VCaP (cell line): Measurements from ENCODE around the gene PRDM9.
A peak's percentile ranks its signal among the peaks of the same experiment; 100 is the strongest.
"Not testable (repeated sequence)": the region's sequence is repeated elsewhere in the genome, so short reads cannot be mapped to it uniquely, and the experiment has no call there.

Source experiments
- H3K27ac ChIP-seq: fragments of 450-650 bp; 2 replicates; pipeline ENCODE4 v1.5.1; 2017
- TF ChIP-seq, protein P1 (sequence below): fragments of 450-650 bp; conservative IDR thresholded peaks from 2 replicates; pipeline ENCODE4 v1.5.1; 2017; ENCODE audit warnings: mild to moderate bottlenecking, moderate library complexity

The PRDM9 gene

DNA sequence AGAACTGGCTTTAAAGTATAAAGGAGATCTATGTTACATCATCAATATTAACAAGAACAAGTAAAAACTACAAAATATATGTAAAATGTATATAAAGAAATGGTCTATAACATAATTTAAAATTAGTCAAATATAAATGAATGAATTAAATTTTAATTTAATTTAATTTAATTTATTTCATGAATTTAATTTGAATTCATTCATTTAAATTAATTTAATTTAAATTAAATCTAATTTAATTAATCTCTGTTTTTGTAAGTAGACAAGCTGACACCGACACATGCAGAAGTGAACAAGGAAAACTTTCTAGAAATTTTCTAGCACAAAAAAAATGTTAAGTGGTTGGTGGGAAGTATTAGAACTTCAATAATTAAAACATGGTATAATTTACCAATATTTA lies 10.8 kb upstream of the PRDM9 start:
- no peak overlapping the region for H3K27ac ChIP-seq
- TF ChIP-seq, protein P1, sequence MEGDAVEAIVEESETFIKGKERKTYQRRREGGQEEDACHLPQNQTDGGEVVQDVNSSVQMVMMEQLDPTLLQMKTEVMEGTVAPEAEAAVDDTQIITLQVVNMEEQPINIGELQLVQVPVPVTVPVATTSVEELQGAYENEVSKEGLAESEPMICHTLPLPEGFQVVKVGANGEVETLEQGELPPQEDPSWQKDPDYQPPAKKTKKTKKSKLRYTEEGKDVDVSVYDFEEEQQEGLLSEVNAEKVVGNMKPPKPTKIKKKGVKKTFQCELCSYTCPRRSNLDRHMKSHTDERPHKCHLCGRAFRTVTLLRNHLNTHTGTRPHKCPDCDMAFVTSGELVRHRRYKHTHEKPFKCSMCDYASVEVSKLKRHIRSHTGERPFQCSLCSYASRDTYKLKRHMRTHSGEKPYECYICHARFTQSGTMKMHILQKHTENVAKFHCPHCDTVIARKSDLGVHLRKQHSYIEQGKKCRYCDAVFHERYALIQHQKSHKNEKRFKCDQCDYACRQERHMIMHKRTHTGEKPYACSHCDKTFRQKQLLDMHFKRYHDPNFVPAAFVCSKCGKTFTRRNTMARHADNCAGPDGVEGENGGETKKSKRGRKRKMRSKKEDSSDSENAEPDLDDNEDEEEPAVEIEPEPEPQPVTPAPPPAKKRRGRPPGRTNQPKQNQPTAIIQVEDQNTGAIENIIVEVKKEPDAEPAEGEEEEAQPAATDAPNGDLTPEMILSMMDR, result no peak

DNA sequence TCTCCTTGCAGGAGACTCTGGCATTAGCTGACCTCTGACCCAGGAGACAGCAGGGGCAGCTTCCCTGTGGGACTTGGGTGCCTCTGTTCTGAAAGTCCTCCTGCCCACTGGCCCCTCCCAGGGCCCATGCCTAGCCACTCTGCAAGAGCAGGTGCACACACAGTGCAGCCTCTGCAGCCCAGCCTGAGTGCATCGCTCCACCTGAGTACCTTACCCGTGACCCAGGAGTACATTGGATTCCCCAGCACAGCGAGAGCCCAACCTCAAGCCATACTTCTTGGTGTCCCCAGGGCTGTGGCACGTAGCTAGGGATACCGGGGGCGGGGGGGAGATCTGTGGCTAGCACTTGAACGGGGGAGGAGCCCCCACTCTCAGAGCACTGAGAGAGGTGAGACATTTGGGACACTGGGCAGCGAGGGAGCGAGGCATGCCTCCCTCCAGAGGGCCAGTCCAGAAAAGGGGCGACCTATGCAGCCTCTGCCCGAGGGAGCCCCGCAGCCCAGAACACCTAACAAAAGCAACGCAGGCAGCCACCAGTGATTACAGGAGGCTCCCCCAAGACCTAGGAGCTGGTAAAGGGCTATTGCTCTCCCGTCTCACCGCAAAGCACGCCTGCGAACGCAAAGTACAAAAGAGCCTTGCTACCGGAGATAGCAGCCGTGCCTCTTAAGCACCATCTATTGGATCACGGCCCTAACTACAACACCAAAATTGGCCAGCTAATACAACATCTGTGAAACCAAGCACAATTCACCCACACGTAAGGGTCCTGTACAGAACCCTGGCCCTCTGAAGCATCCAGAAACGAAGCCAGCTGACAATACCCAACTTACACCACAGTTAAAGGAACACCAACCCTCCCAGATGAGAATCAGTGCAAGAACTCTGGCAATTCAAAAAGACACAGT lies 826 bp upstream of the PRDM9 start:
- peak overlapping the region; percentile 81 for H3K27ac ChIP-seq
- TF ChIP-seq, protein P1, result peak; percentile 73

DNA sequence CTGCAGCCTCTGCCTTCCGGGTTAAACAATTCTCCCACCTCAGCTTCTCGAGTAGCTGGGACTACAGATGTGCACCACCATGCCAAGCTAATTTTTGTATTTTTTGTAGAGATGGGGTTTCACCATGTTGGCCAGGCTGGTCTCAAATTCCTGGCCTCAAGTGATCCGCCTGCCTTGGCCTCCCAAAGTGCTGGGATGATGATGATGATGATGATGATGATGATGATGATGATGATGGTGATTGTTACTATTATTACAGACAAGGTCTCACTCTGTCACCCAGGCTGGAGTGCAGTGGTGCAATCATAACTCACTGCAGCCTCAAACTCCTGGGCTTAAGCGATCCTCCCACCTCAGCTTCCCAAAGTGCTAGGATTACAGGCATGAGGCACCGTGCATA lies 3.0 kb downstream of the PRDM9 start:
- H3K27ac ChIP-seq, result not testable (repeated sequence)

DNA sequence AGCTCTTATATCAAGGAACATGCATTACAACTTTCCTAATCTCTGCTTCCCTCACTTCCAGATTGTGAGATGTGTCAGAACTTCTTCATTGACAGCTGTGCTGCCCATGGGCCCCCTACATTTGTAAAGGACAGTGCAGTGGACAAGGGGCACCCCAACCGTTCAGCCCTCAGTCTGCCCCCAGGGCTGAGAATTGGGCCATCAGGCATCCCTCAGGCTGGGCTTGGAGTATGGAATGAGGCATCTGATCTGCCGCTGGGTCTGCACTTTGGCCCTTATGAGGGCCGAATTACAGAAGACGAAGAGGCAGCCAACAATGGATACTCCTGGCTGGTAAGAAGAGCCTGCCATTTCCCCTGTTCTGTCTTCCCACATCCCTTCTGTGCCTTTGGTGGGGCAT lies 15.1 kb downstream of the PRDM9 start:
- TF ChIP-seq, protein P1, result no peak
- no peak overlapping the region for H3K27ac ChIP-seq

DNA sequence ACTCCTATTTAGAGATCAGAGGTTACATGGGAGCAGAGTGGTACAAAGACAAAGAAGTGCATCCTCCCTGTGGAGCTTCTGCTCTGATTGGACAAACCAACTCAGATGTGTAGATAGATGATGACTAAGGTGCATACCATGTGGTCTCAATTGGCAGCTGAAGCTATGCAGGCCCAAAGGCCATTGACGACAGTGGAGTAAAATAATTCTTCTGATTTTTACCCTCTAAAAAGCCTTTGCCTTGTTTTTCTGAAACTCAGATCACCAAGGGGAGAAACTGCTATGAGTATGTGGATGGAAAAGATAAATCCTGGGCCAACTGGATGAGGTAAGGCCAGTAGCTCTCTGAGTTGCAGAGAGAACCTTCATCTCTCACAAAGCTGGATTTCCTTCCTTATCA lies 15.6 kb downstream of the PRDM9 start:
- H3K27ac ChIP-seq, result no peak overlapping the region
- TF ChIP-seq, protein P1, result no peak

DNA sequence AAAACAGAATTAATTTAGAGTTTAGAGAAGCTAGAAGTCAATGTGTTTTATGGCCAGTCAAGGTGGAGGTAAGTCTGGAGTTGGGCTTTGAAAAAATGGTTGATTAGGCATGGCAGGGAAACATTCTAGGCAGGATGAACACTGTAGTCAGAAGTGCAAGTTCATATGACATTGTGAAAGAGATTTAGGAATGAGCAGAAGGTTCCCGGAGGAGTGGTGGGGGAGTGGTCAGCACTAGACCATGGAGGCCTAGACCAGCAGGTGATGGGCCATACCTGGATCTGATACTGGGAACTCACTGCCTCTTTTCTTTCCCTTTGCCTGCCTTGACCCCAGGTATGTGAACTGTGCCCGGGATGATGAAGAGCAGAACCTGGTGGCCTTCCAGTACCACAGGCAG lies 16.6 kb downstream of the PRDM9 start:
- TF ChIP-seq, protein P1, result no peak
- H3K27ac ChIP-seq, result no peak overlapping the region

DNA sequence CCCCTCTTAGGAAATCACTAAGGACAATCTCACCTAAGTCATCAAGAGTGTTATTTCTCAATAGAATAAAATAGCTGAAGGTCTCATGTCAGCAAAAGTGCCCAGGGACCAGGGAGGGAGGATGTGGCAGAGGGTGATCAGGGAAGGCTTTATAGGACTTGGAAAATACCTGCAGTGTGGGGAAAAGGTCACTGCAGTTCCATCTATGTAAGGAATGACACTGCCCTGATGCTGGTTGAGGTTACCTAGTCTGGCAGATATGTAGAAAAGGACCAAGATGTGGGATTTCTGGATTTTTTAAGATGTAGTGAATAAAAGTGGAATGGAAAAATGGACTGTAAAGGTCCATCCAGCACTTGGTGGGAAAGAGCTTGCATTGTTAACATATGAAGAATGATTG lies 18.3 kb downstream of the PRDM9 start:
- TF ChIP-seq, protein P1, result no peak
- no peak overlapping the region for H3K27ac ChIP-seq

DNA sequence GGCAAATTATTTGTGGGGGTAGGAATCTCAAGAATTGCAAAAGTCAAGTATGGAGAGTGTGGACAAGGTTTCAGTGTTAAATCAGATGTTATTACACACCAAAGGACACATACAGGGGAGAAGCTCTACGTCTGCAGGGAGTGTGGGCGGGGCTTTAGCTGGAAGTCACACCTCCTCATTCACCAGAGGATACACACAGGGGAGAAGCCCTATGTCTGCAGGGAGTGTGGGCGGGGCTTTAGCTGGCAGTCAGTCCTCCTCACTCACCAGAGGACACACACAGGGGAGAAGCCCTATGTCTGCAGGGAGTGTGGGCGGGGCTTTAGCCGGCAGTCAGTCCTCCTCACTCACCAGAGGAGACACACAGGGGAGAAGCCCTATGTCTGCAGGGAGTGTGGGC lies 19.2 kb downstream of the PRDM9 start:
- not testable (repeated sequence) for H3K27ac ChIP-seq

DNA sequence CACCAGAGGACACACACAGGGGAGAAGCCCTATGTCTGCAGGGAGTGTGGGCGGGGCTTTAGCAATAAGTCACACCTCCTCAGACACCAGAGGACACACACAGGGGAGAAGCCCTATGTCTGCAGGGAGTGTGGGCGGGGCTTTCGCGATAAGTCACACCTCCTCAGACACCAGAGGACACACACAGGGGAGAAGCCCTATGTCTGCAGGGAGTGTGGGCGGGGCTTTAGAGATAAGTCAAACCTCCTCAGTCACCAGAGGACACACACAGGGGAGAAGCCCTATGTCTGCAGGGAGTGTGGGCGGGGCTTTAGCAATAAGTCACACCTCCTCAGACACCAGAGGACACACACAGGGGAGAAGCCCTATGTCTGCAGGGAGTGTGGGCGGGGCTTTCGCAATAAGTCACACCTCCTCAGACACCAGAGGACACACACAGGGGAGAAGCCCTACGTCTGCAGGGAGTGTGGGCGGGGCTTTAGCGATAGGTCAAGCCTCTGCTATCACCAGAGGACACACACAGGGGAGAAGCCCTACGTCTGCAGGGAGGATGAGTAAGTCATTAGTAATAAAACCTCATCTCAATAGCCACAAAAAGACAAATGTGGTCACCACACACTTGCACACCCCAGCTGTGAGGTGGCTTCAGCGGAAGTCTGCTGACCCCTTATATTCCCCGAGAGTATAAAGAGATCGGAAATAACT lies 20.0 kb downstream of the PRDM9 start:
- not testable (repeated sequence) for H3K27ac ChIP-seq
